KG1 (cell line): ENCODE results near the gene SCD5.

Source experiments
- DNase-seq: peaks from one replicate; lab custom pipeline; 2025; lab: John Stamatoyannopoulos, UW

SCD5 gene

DNA sequence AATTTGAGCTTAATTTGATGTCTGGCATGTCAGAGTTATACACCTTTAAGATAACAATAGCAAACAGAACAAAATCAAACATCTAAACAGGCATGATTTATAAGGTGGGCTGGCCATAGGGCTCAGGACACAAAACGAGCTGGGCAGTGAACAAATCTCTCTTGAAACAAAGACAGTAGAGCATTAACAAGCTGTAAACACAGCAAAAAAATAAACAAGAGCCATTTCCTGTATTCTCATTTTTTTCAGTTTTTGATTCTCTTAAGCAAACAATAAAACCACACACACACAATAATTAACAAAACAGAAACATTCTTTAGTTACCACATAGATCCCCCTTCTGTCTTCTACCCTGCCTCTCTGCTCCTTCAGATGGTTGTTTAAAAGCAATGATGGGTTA lies 168.5 kb downstream of the SCD5 start:
- DNase-seq: no peak

- no peak for DNase-seq
Measured at GRCh38 chr4:82629238-82630000, 169.2 kb downstream of the SCD5 start.

- DNase-seq: no peak
Measured at GRCh38 chr4:82626251-82626868, 172.2 kb downstream of the SCD5 start.

DNA sequence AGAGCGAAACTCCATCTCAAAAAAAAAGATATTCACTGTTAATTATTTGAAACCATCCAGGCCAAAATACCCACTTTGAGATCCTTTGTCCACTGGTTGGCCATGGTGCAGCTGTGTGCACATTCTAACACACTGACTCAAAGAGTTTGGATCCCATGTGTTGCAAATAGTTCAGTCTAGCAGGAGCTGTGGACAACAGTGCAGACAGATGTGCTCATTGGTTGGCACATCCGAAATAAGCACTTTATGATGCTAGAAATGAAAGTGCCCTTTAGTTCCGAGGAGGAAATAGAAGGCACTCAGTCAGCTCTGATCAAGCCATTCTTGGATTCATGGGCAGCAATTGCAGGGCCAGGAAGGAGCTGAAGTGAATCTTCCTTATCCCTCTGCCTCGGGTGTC lies 173.8 kb downstream of the SCD5 start:
- DNase-seq: no peak

DNA sequence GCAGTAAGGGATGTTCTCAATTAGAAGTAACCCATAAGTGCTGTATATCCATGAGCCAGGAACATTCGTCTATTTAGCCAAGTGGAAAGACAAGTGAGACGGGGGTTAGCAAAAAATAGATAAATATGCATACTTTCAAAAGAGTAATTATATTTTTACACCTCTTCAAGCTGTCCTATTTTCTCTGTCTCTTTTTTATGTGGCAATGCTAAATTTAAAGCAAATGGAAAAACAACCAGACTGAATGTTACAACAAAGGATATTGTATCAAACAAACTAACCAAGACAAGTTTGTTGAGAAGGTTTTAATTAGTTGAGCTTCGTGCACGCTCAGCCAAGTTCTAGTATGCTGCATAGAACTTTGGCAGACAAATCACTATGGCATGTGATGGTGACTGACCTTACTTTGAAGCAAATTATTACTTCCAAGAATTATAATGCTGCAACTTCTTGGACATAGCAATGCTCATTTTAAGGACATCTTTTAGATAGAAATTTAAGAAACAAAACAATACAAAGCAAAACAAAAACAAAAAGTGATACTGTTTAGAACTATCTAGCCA lies 175.4 kb downstream of the SCD5 start:
- DNase-seq: no peak

GRCh38 chr4:82621251-82621650 lies 177.3 kb downstream of the SCD5 start:
- no peak for DNase-seq

DNA sequence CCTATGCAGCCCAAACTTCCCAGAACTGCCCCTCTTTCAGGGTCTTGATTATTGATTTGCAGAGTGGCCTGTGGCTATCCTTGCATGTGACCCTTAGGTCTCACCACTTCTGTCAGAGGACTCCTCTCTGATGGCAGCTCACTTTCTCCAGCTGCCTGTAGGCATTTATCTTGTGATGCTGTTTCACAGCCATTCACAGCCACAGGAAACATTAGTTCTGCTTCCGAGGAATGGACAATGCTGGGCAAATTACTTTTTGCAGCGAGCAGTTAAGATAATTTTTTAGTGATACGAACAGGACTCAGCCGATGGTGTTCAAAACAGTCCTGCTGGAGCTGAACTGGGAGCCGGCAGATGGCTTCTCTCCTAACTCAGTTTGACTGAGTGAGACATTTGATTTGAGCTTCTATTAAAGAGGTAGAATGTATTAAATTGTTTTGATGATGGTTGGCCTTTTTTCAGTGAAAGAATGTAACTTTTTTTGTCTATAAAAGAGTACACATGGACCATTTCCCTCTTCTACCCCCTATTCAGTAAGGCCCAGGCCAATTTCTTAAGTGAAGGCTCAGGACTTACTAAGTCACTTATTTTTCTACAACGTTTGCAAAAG lies 178.4 kb downstream of the SCD5 start:
- no peak for DNase-seq

GRCh38 chr4:82618103-82618720 lies 180.4 kb downstream of the SCD5 start:
- DNase-seq: no peak

GRCh38 chr4:82614838-82615449 lies 183.7 kb downstream of the SCD5 start:
- DNase-seq: no peak

DNA sequence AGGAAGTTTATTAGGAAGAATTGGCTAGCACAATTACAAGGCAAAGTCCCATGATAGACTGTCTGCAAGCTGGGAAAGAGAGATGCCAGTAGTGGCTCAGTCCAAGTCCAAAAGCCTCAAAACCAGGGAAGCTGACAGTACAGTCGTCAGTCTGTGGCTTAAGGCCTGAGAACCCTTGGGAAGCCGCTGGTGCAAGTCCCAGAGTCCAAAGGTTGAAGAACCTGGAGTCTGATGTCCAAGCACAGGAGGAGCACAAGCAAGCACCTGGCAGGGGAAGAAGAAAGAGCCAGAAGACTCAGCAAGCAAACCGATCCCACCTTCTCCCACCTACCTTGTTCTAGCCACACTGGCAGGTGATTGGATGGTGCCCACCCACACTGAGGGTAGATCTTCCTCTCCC lies 185.5 kb downstream of the SCD5 start:
- DNase-seq: no peak

DNA sequence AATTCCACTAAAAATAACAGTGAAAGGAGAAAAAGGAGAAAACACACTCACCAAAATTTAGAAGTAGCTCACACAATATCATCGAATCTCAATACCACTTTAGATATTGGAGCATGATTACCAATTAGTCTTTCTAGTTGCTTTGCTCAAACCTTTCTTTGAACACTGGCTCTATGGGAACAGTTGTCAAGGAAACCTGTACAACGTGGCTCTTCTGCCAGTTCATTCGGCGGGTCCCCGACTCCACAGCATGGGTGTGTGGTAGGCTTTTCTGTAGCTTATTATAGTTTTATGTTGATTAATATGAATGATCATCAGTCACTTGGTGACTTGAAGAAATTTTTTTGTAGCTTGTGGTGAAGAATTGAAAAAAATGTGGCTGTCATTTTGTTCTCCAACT lies 186.6 kb downstream of the SCD5 start:
- no peak for DNase-seq

DNA sequence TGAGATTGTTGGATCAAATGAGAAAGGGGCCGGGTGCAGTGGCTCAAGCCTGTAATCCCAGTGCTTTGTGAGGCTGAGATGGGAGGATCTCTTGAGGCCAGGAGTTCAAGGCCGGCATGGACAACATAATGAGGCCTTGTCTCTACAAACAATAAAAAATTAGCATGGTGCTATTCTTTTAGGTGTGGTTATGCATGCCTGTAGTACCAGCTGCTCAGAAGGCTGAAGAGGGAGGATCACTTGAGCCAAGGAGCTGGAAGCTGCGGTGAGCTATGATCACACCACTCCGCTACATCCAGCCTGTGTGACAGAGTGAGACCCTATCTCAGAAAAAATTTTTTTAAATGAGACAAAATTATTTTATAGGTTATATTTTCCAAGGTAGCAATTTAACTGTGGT lies 187.1 kb downstream of the SCD5 start:
- no peak for DNase-seq

DNA sequence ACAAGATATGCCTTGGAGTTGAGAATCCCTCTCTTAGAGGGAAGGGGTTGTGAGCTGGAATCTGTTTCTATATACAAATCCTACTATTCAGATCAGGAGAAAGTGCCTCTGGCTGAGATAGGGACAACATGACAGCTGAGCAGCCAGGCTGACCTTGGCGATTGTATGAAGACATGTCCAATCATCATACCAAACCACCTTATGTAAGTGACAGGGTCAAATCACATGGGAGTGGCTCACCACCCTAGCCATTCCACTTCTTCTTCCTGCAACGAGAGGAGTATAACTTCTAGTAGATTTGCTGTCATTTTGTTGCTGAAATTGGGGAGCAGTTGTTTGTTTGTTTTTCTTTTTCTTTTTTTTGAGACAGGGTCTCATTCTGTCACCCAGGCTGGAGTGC lies 188.6 kb downstream of the SCD5 start:
- DNase-seq: no peak

DNA sequence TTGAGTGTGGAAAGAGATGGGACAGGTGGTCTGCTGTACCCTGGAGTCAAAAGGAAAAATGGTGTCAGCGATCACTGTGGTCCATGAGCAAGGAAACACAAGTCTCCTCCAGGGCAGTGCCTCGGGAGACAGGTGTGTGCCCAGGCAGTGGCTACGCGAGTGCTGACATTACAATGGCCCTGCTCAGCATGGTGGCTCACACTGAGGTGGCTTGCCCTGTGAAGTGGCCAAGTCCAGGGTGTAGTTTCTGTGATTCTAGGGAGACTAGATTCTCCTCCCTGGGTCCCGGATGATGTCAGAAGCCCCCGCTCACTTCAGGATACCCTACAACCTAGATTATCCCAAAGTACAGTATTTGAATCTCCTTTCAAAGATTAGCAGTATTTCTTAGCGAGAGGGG lies 192.0 kb downstream of the SCD5 start:
- no peak for DNase-seq

DNA sequence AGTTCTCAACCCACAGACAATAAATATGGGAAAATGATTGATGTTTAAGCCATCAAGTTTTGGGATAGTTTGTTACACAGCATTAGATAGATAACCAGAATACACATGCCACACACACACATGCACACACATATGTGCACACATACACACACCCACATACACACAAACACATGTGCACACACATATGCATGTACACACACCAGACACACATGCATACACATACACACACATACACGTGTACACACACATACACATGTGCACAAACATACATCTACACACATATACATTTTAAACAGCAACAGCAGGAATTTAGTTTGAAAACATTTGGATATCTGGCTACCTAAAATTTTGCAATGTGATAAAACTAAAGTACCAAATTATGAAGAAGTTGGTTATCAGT lies 194.1 kb downstream of the SCD5 start:
- DNase-seq: no peak

DNA sequence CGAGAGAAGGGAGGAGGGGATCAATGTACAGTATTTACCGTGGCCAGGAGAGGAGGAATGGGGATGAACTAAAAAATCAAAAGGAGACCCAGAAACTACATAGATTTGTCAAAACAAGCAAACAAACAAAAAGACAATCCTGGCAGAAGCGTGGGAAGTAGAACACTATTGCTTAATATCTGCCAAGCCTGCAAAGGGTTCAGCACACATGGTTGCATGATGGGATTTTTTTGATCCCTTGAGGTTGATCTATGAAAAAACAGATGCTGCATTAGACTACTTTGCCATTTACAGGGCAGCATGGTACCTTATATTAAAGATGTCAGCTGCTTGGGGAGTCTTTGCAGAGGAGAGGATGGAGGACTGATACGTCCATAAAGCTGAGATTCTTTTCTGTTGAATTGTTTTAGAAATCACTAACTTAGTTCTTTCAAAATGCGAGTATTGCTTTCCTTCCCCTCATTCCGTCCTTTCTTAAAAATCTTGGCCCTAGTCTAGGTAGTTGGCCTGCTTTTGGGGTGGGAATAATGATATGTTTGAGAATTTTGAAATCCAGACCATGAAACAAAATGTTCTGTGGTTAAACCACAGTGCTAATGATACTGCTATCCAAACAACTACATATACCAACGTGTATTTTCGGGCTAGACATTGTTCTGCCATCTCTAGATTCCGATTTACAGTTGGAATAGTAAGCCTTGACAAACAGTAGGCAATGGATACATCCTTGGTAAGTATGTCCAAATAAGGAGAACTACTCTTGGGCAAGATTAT lies 197.2 kb downstream of the SCD5 start:
- no peak for DNase-seq

- no peak for DNase-seq
Measured at GRCh38 chr4:82599336-82599735, 199.3 kb downstream of the SCD5 start.

GRCh38 chr4:82594456-82594855 lies 204.1 kb downstream of the SCD5 start:
- no peak for DNase-seq

DNA sequence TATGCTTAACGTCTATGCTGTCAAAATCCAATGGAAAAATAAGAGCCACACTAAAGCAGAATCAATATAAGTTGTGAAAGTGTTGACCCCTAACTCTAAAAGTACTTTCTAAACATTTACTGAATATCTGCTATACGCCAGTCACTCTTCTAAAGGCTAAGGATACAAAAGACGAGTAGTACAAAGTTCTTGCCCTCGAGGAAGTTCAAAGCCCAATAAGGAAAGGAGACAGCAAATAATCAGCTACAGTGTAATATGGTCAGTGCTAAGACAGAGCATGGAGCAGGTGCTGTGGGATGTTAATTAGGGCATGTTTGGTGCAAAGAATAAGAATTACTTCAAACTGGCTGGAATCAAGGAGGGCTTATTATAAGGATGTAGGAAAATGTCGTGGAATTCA lies 205.2 kb downstream of the SCD5 start:
- no peak for DNase-seq

GRCh38 chr4:82592639-82593038 lies 206.0 kb downstream of the SCD5 start:
- no peak for DNase-seq

DNA sequence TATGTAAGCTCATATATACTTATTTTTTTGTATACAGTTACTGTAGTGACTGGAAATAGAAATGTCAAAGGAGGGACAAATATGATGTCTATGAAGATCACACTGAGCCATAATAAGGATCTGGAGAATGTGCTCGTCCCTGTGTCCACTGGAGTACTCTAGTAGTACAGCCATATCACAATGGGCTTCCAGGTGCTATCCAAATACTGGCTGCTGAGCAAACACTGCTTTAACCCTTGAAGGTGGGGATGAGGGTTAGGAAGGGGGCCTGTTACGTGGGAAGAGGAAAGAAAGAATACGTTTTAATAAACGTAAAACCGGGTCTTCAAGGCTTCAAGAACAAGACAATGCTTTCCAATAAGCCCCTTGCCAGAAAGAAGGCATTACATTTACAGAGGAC lies 207.0 kb downstream of the SCD5 start:
- DNase-seq: no peak

- DNase-seq: no peak
Measured at GRCh38 chr4:82589756-82590155, 208.8 kb downstream of the SCD5 start.
